Duodenal mucosa (tissue), 2 donors: ENCODE measurements around the gene OR51V1.

Source experiments
- H3K27ac ChIP-seq: one replicate; pipeline ENCODE4 v1.7.0; 2013; ENCODE audit warnings: low read depth, low read length
- H3K27me3 ChIP-seq, 2 donors: one replicate each; pipeline ENCODE4 v1.7.0; 2013; ENCODE audit warnings: low read length in 2 of 2, control low read depth in 1 of 2; ENCODE audit not compliant: insufficient read depth in 2 of 2, control insufficient read depth in 1 of 2
- H3K36me3 ChIP-seq, 2 donors: one replicate each; pipeline ENCODE4 v1.7.0; 2013; ENCODE audit warnings: low read length in 2 of 2, control low read depth in 1 of 2; ENCODE audit not compliant: insufficient read depth in 2 of 2, control insufficient read depth in 1 of 2
- H3K4me1 ChIP-seq, 2 donors: one replicate each; pipeline ENCODE4 v1.7.0; 2013; ENCODE audit warnings: low read length in 2 of 2, control low read depth in 1 of 2; ENCODE audit not compliant: insufficient read depth in 2 of 2, control insufficient read depth in 1 of 2
- H3K4me3 ChIP-seq, 2 donors: one replicate each; pipeline ENCODE4 v1.7.0; 2013; ENCODE audit warnings: low read length in 2 of 2, low read depth in 1 of 2
- H3K9ac ChIP-seq, 2 donors: one replicate each; pipeline ENCODE4 v1.7.0; 2013; ENCODE audit warnings: low read length in 2 of 2, low read depth in 1 of 2
- H3K9me3 ChIP-seq, 2 donors: one replicate each; pipeline ENCODE4 v1.7.0; 2013; ENCODE audit warnings: low read length in 2 of 2, control low read depth in 1 of 2; ENCODE audit not compliant: control insufficient read depth in 1 of 2

OR51V1 gene

DNA sequence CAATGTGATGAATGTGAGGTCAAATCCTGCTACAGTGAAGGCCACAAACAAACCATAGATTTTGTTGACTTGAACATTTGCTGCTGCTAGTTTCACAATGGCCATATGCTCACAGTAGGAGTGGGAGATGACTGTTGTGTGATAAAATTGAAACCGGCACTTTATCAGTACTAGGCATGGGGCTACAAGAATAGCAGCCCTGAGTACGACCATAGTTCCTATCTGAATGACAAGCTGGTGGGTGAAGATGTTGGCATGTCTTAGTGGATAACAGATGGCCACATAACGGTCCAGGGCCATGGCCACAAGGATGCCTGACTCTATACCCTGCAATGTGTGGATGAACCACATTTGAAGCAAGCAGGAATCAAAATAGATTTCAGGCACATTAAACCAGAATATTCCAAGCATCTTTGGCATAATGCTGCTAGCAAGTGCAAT is 48.7 kb downstream of the OR51V1 start:
- H3K27me3 ChIP-seq = no peaks in the 10 kb centered on the region
- no peaks in the 10 kb centered on the region for H3K36me3 ChIP-seq
- no peak overlapping the region for H3K27ac ChIP-seq
- H3K4me1 ChIP-seq = no peaks in the 10 kb centered on the region
- no peaks in the 10 kb centered on the region for H3K9me3 ChIP-seq
- no peak overlapping the region for H3K4me3 ChIP-seq
- no peak overlapping the region for H3K9ac ChIP-seq
